Measurements from ENCODE around the gene ARFGAP1.

The ARFGAP1 gene

GRCh38 chr20:63319164-63320040 lies 46.8 kb downstream of the ARFGAP1 start:
- no peak for DNase-seq (ENCODE audit: low read depth in 3 of 3)

- DNase-seq (ENCODE audit: low read depth in 3 of 3): no peak
These were observed 47.5 kb downstream of the ARFGAP1 start for GRCh38 chr20:63320041-63320511.

DNA sequence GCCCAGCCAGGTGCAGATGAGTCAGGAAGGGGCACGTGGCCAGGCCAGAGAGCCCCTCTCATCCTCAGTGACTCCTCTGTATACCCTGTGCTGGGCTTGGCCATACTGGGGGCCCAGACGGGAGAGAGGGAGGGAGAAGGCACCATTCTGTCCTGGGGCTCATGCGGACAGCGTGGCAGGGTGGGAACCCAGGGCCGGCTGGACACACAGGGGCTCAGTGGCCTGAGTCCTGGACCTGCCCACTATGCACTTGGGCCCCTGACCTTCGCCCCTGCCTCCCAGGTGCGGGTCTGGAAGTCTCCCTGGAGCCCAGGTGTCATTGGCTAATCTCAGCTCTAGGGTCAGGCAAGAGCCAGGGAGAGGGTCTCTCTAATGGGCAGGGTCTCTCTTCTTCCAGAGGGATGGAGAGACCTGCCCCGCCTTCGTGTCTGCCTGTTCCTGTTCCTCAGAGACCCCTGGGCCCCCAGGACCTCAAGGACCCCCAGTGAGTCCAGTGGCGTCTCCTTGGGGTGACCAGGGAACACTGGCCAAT lies 48.1 kb downstream of the ARFGAP1 start:
- no peak for DNase-seq (ENCODE audit: low read depth in 3 of 3)

- DNase-seq (ENCODE audit: low read depth in 3 of 3): no peak
These were observed 48.7 kb downstream of the ARFGAP1 start for GRCh38 chr20:63321148-63321831.

DNA sequence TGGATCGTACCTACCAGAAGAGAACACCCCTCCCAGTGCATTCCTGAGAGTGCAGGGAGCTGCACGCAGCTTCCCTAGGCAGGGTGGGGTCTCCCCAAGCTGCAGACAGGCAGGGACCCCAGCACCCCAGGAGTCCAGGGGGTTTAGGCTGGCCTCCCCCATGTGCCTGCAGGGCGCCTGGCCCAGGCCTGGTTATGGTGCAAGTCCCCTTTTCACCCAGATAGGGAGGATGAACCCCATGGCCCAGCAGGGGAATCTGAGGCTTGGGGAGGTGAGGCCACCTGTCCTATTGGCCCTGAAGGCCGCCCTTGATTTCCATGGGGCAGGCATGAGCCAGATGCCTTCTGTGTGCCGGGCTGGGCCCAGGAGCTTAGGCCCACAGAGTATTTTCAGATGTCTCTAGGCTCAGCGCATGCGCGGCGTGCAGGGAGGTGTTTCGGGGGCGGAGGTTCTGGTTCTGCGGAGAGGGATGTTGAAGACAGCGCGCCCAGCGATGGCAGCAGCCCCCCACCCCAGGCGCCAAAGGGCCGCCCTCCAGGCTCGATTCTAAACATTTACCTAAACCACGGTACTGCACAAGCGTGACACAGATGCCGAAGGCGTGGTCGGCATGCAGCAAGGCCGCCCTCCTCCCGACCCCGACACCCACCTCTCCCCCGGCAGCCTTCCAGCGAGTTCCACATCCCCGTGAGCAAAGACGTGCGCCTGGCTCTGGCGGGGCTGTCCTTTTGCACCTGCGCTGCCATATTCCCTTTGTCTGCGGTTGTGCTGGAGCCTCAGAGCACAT lies 49.7 kb downstream of the ARFGAP1 start:
- no peak for DNase-seq (ENCODE audit: low read depth in 3 of 3)

- no peak for DNase-seq (ENCODE audit: low read depth in 3 of 3)
These were observed 50.3 kb downstream of the ARFGAP1 start for GRCh38 chr20:63322933-63323273.

GRCh38 chr20:63323357-63323981 lies 50.9 kb downstream of the ARFGAP1 start:
- DNase-seq (ENCODE audit: low read depth in 3 of 3): no peak

- DNase-seq (ENCODE audit: low read depth in 3 of 3): no peak
These were observed 52.4 kb downstream of the ARFGAP1 start for GRCh38 chr20:63325021-63325471.

DNA sequence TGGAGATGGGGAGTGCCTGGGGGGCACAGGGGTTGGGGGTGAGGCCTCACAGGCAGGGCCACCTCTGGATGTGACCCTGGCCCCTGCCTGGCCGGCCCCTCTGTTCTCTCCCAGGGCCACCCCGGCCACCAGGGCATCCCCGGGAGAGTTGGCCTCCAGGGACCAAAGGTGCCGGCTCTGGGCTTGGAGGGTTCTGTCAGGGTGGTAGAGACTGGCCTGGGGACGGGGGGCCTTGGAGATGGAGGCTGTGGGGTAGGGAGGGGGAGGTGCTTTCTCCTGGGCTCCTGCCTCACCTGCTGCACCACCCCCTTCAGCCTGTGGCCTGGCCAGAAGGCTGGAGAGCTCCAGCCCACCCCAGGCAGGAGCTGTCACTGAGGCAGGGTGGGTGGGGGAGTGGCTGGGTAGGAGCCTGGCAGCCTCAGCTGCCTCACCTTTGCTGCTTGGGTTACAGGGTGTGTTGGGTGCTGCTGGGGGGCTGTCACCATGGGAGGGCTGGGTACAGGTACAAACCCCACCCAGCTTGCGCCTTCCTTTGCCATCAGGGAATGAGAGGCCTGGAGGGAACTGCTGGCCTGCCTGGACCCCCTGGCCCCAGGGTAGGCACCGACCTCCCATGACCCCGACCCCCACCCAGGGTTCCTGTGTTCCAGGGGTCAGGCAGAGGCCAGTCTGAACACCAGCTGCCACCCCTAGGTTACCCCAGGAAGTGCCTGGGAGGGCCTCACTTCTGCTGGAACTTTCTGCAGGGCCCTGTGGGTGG lies 53.1 kb downstream of the ARFGAP1 start:
- DNase-seq (ENCODE audit: low read depth in 3 of 3): no peak

DNA sequence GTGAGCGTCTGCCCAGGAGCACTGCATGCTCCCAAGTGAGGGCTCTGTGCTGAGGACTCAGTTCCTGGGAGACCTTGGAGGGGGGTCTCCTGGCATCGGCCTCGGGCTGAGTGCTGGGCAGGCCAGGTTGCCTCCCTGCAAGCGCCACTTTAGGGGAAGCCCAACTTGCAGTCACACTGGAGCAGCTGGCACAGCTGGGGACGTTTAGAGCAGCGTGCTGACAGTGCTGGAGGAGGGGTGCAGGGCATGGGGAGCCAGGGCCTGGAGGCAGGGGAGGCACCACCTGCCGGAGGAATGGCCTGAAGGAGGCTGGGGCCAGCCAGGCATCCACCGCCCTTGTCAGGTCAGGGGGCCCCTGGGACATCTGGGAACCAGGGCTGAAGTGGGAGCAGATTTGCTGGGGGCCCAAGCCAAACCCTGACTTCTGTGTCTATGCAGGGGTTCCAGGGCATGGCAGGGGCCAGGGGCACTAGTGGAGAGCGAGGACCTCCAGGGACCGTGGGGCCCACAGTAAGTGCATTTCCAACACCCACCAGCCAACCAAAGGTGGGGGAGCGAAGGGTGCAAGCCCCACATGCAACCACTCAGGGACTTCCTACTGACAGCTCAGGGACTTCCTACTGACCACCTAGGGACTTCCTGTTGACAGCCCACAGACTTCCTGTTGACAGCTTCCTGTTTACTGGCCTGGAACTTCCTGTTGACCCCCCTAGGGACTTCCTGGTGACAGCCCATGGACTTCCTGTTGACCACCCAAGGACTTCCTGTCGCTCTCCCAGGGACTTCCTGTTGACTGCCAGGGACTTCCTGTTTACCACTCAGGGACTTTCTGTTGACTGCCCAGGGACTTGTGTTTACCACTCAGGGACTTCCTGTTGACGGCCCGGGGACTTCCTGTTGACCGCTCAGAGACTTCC lies 54.0 kb downstream of the ARFGAP1 start:
- no peak for DNase-seq (ENCODE audit: low read depth in 3 of 3)

GRCh38 chr20:63327231-63327745 lies 54.7 kb downstream of the ARFGAP1 start:
- DNase-seq (ENCODE audit: low read depth in 3 of 3): no peak

DNA sequence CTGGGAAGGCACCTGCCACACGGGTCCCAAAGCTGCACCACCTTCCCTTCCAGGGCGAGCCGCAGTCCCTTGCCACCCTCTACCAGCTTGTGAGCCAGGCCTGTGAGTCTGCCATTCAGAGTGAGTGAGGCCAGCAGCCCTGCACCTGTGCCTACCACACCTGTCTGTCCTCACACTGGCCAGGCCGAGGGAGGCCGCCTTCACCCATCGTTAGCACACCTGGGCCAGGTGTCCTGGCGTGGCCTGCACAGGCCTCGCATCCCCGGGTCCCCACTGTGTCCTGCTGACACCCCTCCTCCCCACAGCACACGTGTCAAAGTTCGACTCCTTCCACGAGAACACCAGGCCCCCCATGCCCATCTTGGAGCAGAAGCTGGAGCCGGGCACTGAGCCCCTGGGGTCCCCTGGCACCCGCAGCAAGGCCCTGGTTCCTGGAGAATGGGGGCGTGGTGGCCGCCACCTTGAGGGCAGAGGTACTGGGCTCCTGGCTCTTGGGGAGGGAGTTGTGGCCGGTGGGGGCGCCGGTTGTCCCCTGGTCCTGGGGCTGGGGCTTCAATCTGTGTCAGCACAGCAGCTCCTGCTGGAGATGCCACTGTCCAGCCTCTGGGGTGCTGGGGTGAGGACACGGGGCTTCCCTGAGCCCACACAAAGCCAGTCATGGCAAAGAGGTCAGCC lies 55.5 kb downstream of the ARFGAP1 start:
- no peak for DNase-seq (ENCODE audit: low read depth in 3 of 3)

GRCh38 chr20:63328718-63329275 lies 56.2 kb downstream of the ARFGAP1 start:
- DNase-seq (ENCODE audit: low read depth in 3 of 3): no peak

DNA sequence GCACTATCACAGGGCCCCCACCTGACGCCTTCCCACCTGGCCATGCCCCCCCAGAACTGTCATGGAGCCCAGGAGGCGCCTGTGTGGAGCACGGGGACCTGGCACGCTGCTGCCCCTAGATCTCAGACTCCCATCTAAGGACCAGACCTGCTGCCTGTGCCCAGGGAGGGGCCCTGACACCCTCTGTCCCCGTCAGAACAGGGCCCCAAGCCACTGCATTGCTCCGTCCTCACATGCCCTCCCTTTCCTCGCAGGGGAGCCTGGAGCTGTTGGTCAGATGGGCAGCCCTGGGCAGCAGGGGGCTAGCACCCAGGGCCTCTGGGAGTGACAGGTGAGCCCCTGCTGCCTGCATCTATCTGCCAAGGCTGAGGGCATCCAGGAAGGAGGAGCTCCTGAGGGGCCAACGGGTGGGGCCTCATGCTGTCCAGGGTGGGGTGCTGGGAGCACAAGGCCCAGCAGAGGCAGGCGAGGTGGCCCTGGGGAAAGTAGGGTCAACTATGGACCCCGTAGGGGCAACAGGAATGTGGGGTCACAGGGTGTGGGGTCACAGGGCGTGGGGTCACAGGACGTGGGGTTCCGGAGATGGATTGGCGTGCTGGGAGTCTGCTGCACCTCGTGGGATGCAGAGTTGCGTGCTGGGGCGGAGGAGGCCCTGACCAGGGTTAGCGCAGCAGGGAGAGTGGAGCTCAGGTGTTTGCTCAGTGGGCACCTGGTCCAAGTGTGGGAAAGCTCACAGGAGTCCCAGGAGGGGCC lies 56.9 kb downstream of the ARFGAP1 start:
- no peak for DNase-seq (ENCODE audit: low read depth in 3 of 3)

DNA sequence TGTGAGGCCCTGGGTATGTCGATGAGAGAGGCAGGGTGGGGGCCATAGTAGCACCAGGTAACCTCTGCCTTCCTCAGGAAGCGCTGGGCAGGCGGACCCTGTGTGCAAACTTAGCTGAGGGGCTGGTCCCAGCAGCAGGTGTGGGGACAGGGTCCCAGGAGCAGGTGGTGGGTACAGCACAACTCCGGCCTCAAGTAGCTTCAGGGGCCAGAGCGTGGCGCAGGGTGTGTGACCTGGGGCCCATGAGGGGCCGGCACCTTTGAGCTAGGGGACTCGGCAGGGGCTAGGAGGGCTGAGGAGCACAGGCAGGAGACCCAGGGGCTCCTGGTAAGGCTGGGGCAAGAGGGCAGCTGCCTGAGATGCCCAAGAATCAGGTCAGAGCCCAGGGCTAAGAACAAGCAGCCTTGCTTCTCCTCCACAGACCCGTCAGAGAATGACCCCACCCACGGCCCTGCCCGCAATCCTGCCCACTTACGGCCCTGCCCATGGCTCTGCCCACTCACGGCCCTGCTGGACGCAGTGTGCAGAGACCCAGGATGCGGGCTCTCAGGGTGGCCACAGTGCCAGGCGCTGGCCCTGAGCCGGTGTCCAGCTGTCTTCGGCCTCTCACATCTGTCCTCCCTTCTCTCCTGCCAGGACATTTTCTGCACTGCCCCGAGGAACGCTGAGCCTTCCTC lies 57.6 kb downstream of the ARFGAP1 start:
- DNase-seq (ENCODE audit: low read depth in 3 of 3): no peak

- DNase-seq (ENCODE audit: low read depth in 3 of 3): no peak
These were observed 58.3 kb downstream of the ARFGAP1 start for GRCh38 chr20:63330940-63331339.

DNA sequence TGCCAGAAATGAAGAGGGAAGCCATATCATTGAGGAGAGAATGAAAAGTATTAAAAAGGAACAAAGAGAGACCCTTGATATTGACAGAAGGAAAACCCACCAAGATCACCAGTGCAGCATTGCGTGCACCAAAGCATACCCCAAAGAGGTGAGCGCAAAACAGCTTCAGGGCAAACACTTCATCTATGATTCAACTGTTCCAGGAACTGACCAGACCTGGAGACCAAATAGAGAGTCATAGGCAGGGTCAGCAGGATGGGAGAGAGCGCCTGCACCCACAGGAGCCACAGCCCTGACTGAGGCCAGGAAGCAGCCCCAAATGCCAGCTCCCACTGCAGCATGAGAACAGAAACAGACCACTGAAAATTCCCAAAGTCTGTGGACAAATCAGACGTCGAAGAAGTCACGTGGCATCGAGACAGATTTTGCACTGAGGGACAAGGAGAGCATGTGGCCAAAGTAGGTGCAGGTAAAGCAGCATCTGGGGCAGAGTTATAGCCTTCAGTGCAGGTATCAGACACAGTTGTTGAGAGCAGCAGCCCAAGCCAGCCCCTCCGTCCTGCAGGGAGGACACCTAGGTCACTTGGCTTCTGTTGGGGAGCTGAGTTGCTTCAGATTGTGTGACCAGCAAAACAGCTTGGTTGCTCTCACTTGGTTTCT lies 59.3 kb downstream of the ARFGAP1 start:
- no peak for DNase-seq (ENCODE audit: low read depth in 3 of 3)
